ENCODE results near the gene JAM2.

The JAM2 gene, protein sequence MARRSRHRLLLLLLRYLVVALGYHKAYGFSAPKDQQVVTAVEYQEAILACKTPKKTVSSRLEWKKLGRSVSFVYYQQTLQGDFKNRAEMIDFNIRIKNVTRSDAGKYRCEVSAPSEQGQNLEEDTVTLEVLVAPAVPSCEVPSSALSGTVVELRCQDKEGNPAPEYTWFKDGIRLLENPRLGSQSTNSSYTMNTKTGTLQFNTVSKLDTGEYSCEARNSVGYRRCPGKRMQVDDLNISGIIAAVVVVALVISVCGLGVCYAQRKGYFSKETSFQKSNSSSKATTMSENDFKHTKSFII

DNA sequence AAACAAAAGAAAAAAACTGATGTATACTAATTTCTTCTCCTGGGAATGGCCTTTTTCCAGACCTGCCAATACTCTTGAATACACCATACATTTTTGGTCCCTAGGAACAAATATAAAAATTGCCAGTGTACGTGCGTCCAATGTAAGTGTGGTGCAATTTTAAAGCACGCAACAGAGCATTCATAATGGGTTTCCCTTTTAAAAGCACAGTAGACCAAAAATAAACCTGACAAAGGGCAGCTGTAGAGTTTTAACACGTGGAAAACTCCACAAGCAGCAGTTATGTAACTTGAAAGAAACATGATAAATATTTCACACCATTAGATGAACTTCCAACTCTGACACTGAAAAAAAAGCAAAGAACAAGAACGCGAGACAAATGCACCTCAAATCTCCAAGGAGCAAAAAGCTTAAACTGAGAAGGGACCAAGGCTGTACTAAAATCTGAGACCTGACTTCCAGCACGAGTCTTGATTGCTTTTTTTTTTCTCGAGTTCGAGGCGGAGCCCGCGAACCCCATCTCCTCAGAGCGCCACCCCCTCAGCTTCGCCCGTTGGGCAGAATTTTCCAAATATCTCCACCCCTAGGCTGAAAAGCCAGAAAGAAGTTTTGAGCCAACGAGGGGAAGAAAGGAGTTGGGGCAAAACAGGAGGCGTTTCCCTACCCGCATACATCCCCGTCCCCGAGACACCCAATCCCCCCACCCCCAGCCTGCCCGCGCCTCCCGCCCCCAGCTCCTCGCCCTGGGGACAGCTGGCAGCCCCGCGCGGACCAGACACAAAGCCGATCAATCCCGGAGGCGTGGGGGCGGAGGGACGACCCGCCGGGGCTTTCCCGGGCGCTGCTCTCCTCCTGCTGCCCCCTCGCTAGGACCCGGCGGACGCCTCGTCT is at the start of gene JAM2:
JAM2 (plus strand) TSS at position 599 of the 891 bp plus-strand sequence. CDS start 564 bp downstream, outside the sequence.
- Histone ChIP-seq H3K4me3 (replicated peaks; ENCODE audit: low read depth, low read length) (peak within 1 kb of the TSS; percentile 86), H3K36me3 (ENCODE audit: control insufficient read depth, insufficient read depth, low read length) (no peaks in the 10 kb centered on the region), H3K27me3 (replicated peaks; ENCODE audit: control insufficient read depth, insufficient read depth, low read length) (no peaks in the 10 kb centered on the region)
- TF ChIP-seq, protein P1, sequence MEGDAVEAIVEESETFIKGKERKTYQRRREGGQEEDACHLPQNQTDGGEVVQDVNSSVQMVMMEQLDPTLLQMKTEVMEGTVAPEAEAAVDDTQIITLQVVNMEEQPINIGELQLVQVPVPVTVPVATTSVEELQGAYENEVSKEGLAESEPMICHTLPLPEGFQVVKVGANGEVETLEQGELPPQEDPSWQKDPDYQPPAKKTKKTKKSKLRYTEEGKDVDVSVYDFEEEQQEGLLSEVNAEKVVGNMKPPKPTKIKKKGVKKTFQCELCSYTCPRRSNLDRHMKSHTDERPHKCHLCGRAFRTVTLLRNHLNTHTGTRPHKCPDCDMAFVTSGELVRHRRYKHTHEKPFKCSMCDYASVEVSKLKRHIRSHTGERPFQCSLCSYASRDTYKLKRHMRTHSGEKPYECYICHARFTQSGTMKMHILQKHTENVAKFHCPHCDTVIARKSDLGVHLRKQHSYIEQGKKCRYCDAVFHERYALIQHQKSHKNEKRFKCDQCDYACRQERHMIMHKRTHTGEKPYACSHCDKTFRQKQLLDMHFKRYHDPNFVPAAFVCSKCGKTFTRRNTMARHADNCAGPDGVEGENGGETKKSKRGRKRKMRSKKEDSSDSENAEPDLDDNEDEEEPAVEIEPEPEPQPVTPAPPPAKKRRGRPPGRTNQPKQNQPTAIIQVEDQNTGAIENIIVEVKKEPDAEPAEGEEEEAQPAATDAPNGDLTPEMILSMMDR (IDR thresholded peaks at IDR 0.05; ENCODE audit: insufficient read depth, low read length, poor library complexity, severe bottlenecking): no peak
- peak; percentile 75 for DNase-seq (ENCODE audit: extremely low read depth, insufficient read length)

DNA sequence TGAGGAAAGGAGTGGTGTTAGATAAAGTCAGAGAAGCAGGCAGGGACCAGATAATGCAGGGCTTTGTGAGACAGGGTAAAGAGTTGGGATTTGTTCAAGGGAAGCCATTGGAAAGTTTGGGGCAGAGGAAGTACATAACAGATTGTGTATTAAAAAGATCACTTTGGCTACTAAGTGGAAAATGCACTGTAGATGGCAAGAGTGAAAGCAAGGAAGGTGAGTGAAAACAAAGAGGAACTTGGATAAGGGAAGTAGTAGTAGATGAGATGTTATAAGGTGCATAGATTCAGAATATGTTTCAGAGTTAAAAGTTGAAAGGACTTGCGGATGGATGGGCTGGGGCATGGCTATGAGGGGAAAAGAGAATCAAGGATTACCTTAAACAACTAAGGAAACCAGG is 49.2 kb upstream of the JAM2 start:
- DNase-seq (ENCODE audit: extremely low read depth, insufficient read length): no peak
- TF ChIP-seq, protein P1 (IDR thresholded peaks at IDR 0.05; ENCODE audit: insufficient read depth, low read length, poor library complexity, severe bottlenecking): no peak
- Histone ChIP-seq H3K4me3 (replicated peaks; ENCODE audit: low read depth, low read length) (no peak overlapping the region), H3K36me3 (ENCODE audit: control insufficient read depth, insufficient read depth, low read length) (peaks cover 6% of the 10 kb centered on the region), H3K27me3 (replicated peaks; ENCODE audit: control insufficient read depth, insufficient read depth, low read length) (no peaks in the 10 kb centered on the region)

DNA sequence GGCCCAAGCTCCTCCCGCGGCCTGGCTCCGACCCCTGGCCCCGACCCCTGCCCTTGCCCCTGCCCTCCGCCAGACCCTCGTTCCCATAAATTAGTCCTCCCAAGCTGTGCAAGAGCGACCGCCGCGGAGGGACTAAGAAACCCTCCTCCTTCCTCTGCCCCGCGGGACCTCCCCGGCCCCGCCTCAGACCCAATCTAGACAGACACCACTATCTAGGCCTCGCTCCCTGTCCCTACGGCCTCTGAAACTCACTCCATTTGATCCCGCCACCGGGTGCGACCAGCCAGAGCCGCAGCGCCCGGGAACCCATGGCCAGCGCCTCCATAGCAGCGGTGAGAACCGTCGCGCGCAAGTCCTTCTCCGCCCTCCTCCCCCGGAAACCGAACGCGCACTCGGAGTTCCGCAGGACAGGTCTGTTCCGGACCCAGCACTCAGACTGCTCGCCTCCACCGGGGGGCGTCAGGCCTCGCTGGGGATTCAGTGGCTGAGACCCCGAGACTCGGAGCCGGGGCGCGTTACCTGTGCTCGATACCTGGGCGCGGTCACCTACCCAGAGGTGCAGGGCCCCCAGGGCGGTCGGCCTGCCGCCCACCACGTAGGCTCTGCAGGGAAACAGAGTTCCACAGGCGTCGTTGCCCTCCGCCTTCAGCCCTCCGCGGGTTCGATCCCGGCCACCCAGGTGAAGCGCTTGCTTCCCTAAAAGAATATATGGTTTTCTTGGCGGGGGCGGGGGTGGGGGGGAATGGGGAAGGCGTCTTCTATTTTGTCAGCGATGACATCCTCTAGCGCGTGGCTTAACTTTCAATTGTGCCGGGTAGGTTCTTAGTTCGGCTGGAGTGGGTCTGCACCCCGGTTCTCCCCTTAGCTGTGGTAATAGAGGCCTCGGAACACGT is 31.7 kb upstream of the JAM2 start, which contains the start of gene MRPL39:
MRPL39 (minus strand) TSS at position 331 of the 893 bp plus-strand sequence; CDS start at position 325, 6 bp downstream.
- peak; percentile 92 for DNase-seq (ENCODE audit: extremely low read depth, insufficient read length)

DNA sequence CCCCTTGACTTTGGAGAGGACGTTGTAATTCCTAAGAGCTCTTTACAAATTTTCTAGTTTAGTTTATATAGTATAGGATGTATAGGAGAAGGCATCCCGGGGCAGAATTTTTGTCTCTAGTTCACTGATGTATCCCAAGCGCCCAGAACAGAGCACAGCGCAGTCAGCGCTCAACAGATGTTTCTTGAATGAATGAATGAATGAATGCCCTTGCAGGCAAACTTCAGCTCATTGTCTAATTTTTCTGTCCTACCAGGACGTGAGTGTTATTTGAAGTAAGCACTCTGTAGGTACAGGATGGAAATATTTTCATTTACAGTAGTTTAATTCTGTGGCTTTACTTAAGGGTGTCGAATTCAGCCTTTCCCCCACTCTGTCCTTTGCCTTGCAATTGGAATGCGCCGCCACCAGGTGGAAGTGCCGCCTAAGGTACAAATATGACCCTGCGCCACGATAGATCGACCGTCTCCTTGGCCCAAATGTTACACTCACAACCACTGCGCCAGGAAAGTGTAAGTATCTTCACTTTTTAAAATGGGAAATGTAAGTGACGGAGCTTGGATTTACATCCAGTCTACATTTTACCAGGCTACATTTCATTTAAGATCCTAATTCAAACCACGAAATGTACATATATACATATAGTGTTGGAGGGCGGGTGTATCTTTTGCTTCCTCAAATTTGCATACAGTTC is 30.9 kb upstream of the JAM2 start:
- Histone ChIP-seq H3K27me3 (replicated peaks; ENCODE audit: control insufficient read depth, insufficient read depth, low read length) (no peaks in the 10 kb centered on the region), H3K4me3 (replicated peaks; ENCODE audit: low read depth, low read length) (peak overlapping the region; percentile 93), H3K36me3 (ENCODE audit: control insufficient read depth, insufficient read depth, low read length) (no peaks in the 10 kb centered on the region; the same call in none of the 2 replicates)
- TF ChIP-seq, protein P1 (IDR thresholded peaks at IDR 0.05; ENCODE audit: insufficient read depth, low read length, poor library complexity, severe bottlenecking): peak; percentile 88
- DNase-seq (ENCODE audit: extremely low read depth, insufficient read length): peak; percentile 66

More for the DNA sequence above, 31.7 kb upstream of the JAM2 start, which contains the start of gene MRPL39:
- Histone ChIP-seq H3K27me3 (replicated peaks; ENCODE audit: control insufficient read depth, insufficient read depth, low read length) (no peaks in the 10 kb centered on the region), H3K36me3 (ENCODE audit: control insufficient read depth, insufficient read depth, low read length) (peaks cover 4% of the 10 kb centered on the region), H3K4me3 (replicated peaks; ENCODE audit: low read depth, low read length) (peak within 1 kb of the TSS; percentile 93)
- TF ChIP-seq, protein P1 (IDR thresholded peaks at IDR 0.05; ENCODE audit: insufficient read depth, low read length, poor library complexity, severe bottlenecking): peak; percentile 92

DNA sequence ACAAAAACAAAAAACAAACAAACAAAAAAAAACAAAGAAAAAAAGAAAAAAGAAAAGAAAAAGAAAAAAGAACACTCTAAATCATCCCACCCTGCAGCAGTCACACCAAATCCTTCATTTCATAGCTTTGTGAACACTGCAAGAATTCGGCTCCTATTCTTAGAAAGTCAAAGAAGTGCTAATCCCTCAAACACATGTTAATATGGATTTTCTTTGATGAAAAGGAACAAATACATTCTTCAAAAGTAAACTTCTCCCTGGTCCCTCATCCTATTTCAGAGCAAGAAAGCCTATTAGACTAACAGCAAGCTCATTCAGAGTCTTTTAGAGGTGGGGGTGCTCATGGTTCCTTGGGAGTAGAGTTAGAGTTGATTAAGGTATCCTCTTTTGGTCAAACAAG is 24.6 kb upstream of the JAM2 start:
- no peak for DNase-seq (ENCODE audit: extremely low read depth, insufficient read length)
- Histone ChIP-seq H3K4me3 (replicated peaks; ENCODE audit: low read depth, low read length) (no peak overlapping the region), H3K27me3 (replicated peaks; ENCODE audit: control insufficient read depth, insufficient read depth, low read length) (no peaks in the 10 kb centered on the region), H3K36me3 (ENCODE audit: control insufficient read depth, insufficient read depth, low read length) (no peaks in the 10 kb centered on the region)
- TF ChIP-seq, protein P1 (IDR thresholded peaks at IDR 0.05; ENCODE audit: insufficient read depth, low read length, poor library complexity, severe bottlenecking): no peak

Data from GM06990 (cell line).